GM18498 (cell line): ENCODE measurements around the gene TTYH3.
"Not testable (repeated sequence)": the region's sequence is repeated elsewhere in the genome, so short reads cannot be mapped to it uniquely, and the experiment has no call there.

Source experiments
- ATAC-seq: cut with Tn5 transposase; IDR thresholded peaks from one replicate; pipeline ENCODE4 v1.9.1; 2021; ENCODE audit warnings: mild to moderate bottlenecking, moderate library complexity; ENCODE audit not compliant: unreplicated experiment

Gene TTYH3

DNA sequence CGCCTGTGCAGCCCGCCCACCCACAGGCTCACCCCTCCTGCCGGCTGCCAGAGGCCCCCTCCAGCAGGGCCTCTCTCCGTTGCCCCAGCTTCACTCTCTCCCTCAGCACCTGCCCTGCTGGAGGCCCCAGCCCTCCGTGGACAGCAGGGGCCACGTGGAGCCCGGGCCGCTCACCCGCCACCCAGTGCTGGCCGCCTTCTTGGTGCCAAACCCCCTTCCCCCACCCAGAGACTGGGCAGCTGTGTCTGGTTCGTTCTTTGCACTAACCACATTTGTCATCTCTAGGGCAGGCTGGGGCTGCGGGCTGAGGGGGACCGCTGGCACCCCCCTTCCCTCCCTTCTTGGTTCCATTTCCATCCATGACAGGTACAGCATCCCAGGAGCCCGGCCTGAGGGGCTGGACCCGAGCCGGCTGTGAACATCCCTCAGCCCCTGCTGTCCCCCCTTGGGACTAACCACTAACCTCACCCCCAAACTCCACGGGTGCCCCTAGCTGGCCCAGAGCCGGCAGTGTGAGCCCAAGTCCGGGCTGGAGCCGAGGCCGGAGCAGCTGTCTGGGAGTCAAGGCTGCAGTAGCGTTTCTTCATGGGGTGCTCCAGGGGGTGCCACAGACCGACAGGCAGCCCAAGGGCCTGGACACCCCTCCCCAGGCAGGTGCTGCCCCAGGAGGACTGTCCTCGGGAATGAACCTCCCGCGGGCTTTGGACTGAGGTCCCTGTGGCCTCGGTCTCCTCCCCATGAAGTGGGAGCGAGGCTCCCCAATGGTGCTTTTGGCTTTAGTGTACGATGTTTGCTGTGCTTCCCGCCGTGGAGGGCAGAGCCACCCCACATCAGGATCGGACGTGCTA lies 30.7 kb downstream of the TTYH3 start:
- ATAC-seq: no peak

DNA sequence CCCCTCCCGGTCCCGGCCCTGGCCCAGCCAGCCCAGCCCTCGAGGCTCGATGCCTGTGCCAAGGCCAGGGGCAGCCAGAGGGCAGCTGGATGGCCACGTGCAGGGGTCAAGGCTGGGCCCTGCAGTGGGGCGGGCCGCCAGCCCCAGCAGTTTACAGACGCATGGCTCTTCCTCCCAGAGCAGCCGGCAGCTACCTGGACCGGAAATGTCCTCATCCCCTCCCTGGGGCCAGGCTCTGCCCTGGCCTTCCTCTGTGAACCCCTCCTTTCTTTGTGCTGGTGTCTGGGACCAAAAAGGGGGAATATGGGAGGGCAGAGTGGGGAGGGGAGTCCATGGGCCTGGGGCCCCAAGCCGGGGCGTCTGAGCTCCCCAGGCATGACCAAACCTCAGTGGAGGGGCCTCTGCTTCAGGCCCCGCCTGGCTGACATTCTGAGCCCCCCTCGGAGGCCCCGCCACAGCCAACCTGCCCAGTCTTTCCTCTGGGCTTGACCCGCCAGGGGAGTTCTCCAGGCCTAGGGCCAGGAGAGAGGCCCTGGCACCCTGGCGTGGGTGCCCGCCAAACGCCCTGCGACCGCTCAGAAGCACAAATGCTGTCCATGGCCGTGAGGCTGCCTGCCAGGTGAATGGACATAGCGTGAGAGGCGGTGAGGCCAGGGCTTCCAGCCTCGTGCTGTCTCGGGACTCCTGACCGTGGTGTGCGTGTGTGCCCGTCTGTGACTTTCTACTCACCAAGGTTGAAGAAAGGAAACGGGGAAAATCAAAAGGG lies 31.5 kb downstream of the TTYH3 start:
- ATAC-seq: no peak

DNA sequence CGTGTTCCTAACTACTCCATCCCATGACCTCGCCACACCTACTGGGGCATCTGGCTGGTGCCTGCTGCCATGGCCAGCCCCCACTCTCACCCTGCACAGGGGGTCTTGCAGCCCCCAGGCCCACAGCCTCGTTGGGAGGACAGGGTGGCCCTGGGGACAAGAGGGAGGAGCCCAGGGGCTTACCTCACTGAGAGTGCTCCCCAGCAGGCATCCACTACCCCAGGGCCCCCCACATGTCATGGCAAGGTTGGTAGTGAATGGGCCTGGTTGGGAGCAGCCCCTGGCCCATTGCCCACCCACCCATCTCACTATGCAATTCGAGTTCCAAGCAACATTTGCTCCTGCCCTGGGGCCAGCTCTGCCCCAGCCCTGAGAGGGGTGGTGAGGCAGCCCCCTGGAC lies 32.2 kb downstream of the TTYH3 start:
- no peak for ATAC-seq

DNA sequence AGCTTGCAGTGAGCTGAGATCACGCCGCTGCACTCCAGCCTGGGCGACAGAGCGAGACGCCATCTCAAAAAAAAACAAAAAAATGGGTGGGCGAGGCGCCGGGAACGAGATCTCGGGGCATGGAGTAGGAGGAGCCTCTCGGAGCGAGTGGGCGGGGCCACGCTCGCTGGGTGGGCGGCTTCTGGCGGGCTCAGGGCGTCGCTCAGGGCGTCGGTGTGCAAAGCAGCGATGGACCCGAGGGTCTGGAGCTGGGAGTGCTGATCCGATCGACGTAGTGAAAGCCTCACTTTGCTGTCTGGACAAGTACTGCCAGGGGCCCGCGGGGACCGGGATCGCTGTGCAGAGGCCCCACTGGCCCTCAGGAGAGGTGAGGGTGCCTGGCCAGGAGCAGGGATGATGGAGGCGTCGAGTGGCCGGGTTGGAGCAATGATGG lies 33.6 kb downstream of the TTYH3 start:
- no peak for ATAC-seq

DNA sequence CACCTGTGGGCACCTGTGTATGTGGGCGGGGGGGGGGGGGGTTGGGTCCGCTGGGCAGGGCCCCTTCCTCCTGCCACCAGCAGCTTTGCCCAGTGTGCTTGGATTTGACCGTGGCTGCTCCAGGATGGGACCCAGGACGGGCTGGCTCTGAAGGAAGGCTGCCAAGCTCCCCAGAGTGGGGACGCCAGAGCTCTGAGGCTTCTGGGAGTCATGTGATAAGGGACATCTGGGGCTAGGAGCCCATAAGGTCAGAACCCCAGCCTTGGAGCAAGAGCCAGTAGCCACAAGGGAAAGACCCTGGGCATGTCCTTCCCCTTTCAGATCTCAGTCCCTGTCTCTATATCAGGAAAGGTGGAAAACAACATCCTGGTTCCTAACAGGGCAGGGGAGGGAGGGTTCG lies 34.4 kb downstream of the TTYH3 start:
- ATAC-seq: no peak

DNA sequence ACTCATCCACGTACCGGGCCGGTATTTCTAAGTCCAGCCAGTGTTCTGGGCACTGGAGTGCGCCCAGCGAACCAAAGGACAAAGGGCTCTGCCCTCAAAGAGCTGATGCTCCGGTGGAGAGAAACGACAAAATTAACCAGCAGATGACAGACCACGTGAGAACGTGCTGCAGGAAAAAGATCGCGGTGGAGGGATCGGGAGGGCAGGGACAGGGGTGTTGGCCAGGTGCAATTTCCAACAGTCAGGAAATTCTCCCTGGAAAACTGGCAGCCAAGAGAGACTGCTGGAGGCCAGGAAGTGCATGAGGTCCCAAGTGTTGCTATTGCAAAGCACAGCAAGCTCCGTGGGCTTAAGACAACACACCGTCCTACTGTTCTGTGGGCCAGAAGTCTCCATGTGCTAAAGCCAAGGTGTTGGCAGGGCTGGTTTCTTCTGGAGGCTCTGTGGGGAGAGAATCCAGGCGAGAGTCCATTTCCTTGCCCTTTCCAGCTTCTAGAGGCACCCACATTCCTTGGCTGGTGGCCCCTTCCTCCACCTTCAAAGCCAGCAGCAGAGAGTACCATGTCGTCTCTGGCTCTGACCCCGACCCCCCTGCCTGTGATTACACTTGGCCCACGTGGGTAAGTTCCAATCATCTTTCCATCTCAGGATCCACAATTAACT lies 34.9 kb downstream of the TTYH3 start:
- no peak for ATAC-seq

DNA sequence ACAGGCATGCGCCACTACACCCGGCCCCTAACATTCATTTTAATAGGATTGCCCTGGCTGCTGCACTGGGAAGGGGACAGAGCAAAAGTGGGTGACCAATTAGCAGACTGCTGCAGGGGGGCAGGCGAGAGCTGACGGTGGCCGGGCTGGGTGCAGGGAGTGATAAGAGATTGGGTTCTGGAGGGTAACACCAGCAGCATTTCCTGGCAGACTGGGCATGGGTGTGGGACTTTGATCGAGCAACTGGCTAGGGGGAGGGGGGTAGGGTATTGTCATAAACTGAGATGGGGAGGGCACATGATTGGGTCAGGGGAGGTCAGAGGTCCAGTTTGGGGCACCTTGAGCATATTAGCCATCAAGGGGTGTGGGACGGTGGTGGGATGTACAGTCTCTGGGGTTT lies 36.1 kb downstream of the TTYH3 start:
- no peak for ATAC-seq

GRCh38 chr7:2668401-2668800 lies 36.6 kb downstream of the TTYH3 start:
- ATAC-seq: no peak

- no peak for ATAC-seq
Measured at GRCh38 chr7:2670171-2670570, 38.4 kb downstream of the TTYH3 start.

DNA sequence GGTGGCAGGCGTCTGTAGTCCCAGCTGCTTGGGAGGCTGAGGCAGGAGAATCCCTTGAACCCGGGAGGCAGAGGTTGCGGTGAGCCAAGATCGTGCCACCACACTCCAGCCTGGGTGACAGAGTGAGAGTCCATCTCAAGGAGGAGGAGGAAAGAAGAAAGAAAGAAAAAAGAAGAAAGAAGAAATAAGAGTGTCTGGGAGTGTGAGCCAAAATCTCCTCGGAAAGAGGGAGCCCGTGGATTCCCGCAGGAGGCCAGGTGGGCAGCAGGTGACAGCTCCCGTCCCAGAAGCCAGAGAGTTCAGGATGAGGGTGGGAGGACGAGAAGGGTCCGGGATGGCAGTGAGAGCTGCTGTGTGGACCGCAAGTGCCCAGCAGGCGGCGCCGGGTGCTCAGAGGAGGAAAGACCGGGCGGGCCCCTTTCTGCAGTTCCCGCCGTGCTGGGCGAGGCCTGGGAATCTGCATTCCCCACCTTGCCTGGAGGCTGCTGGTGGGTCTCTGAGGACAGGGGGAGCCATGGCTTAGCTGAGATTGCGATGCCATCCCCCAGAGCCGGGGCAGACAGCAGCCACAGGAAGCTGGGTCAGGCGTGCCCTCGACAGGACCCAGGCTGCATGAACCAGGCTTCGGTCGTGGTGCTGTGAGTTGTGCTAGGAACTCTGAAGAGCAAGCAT lies 39.1 kb downstream of the TTYH3 start:
- peak; percentile 45 for ATAC-seq

DNA sequence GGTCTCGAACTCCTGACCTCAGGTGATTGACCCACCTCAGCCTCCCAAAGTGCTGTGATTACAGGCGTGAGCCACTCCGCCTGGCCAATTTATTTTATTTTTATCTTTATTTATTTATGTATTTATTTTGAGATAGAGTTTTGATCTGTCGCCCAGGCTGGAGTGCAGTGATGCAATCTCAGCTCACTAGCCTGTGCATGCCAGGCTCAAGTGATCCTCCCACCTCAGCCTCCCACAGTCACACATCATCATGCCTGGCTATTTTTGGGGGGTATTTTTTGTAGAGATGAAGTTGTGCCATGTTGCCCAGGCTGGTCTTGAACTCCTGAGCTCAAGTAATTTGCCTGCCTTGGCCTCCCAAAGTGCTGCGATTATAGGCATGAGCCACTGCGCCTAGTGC lies 41.4 kb downstream of the TTYH3 start:
- not testable (repeated sequence) for ATAC-seq

GRCh38 chr7:2673934-2674333 lies 42.1 kb downstream of the TTYH3 start:
- no peak for ATAC-seq

GRCh38 chr7:2675256-2675764 lies 43.5 kb downstream of the TTYH3 start:
- ATAC-seq: no peak

GRCh38 chr7:2676576-2676975 lies 44.8 kb downstream of the TTYH3 start:
- ATAC-seq: not testable (repeated sequence)

DNA sequence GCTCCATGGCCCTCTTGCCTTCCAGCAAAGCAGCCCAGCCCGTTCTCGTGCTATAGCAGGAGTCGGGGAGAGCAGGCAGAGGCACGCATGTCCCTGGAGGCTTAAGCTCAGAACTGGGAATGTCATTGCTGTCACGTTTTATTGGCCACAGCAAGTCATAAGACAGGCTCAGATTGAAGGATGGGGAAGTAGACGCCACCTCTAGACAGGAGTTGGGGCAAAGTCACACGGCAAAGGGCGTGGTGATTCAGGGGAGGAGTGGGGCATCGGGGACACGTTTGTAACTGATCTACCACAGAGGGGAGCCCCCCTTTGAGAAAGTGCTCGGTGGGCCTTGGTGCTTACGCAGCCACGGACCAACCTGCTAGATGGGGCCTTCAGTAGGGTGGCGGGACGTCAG lies 46.7 kb downstream of the TTYH3 start:
- not testable (repeated sequence) for ATAC-seq

DNA sequence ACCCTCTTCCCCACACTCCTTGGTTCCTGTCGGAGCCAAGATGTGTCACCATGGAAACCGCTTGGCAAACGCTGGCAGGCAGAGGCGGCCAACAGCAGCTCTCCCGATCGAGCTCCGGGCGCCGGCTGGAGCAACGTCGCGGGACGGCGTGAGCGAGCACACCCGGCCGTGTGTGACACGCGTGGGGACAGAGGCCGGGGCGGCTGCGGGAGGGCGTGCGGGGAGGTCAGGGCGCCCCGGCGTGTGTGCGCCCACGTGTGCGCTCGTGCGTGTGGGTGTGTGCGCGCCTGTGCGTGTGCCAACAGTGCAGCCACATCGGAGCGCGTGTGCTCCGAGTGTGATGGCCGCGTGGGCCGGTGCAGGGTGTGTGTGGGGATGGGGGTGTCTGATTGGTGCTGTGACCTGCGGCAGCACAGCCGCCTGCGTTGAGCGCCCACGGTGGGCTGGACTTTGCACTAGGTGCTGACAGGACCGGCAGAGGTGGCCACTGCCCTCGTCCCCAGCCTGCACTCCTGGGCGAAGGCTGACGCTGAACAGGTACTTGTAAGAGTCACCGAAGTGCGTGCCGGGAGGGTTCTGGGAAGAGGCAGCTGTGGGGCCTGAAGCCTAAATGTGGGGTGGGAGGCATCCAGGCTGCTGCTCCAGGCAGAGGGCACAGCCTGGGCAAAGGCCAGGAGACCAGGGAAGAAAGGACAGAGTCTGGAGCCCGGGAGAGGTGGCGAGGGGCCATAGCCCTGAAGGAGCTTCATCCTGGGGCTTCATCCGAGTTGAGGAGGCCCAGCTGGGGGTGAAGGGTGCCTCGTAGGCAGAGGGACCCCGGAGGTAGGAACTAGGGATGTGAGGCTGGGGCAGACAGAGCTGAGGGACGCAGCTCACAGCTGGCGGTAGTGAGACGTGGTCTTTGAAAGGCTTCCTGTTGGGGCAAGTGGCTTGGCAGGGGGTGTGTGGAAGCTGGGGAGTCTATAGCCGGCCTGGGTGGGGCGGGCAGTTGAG lies 47.6 kb downstream of the TTYH3 start:
- not testable (repeated sequence) for ATAC-seq

GRCh38 chr7:2680256-2680655 lies 48.5 kb downstream of the TTYH3 start:
- ATAC-seq: no peak

- no peak for ATAC-seq
Measured at GRCh38 chr7:2680792-2681490, 49.2 kb downstream of the TTYH3 start.
